ENCODE results near the gene FHDC1.

DNA sequence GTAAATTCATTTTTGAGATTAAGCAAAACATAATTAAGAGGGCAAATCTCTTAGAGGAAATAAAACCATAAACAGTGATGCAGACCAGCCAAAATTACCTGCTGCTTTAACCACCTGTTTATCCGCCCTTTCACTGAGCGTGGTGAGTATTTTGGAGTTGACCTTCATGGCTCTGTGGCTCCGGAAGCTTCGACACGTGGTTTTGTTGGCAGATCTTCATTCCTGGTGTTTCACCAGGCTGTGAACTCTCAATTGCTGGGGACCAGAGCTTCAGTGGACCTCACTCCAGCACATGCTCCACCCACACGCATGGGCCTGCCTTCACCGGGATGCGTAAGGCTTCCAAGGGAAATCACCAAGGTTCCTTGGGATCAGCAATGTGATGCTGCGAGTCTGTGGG lies 83.8 kb downstream of the FHDC1 start:
- TF ChIP-seq, protein P1, sequence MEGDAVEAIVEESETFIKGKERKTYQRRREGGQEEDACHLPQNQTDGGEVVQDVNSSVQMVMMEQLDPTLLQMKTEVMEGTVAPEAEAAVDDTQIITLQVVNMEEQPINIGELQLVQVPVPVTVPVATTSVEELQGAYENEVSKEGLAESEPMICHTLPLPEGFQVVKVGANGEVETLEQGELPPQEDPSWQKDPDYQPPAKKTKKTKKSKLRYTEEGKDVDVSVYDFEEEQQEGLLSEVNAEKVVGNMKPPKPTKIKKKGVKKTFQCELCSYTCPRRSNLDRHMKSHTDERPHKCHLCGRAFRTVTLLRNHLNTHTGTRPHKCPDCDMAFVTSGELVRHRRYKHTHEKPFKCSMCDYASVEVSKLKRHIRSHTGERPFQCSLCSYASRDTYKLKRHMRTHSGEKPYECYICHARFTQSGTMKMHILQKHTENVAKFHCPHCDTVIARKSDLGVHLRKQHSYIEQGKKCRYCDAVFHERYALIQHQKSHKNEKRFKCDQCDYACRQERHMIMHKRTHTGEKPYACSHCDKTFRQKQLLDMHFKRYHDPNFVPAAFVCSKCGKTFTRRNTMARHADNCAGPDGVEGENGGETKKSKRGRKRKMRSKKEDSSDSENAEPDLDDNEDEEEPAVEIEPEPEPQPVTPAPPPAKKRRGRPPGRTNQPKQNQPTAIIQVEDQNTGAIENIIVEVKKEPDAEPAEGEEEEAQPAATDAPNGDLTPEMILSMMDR (IDR thresholded peaks at IDR 0.05 in 4 of 5, conservative IDR thresholded peaks at IDR 0.05 in 1 of 5), result no peak
- TF ChIP-seq POLR2A (IDR thresholded peaks at IDR 0.05), result no peak

Data from gastrocnemius medialis (tissue), 4 donors.